Neuronal stem cell (in vitro differentiated cells): Measurements from ENCODE around the gene LINC00237.

Experiments used
- DNase-seq: peaks from one replicate; pipeline ENCODE4 v3.0.0-alpha.2; 2013; ENCODE audit warnings: low spot score
- H2AFZ ChIP-seq: one replicate; pipeline ENCODE4 v1.6.1; 2013; ENCODE audit warnings: mild to moderate bottlenecking, low read length, inconsistent platforms
- H2AK5ac ChIP-seq: 2 replicates; pipeline ENCODE4 v1.6.1; 2013; ENCODE audit warnings: low read depth, mild to moderate bottlenecking, inconsistent platforms, low read length, moderate library complexity, mixed read lengths
- H2BK120ac ChIP-seq: 2 replicates; pipeline ENCODE4 v1.6.1; 2013; ENCODE audit warnings: low read depth, mild to moderate bottlenecking, inconsistent platforms, low read length, moderate library complexity, mixed read lengths
- H2BK12ac ChIP-seq: one replicate; pipeline ENCODE4 v1.6.1; 2013; ENCODE audit warnings: low read length, inconsistent platforms
- H2BK15ac ChIP-seq: 2 replicates; pipeline ENCODE4 v1.6.1; 2013; ENCODE audit warnings: mild to moderate bottlenecking, low read length, inconsistent platforms, mixed read lengths
- H2BK5ac ChIP-seq: one replicate; pipeline ENCODE4 v1.6.1; 2013; ENCODE audit warnings: inconsistent platforms, mild to moderate bottlenecking, low read length, moderate library complexity
- H3K14ac ChIP-seq: one replicate; pipeline ENCODE4 v1.6.1; 2013; ENCODE audit warnings: low read length, inconsistent platforms
- H3K18ac ChIP-seq: 2 replicates; pipeline ENCODE4 v1.6.1; 2013; ENCODE audit warnings: low read length, inconsistent platforms
- H3K23ac ChIP-seq: 2 replicates; pipeline ENCODE4 v1.6.1; 2013; ENCODE audit warnings: low read depth, mild to moderate bottlenecking, mixed read lengths, low read length, inconsistent platforms; ENCODE audit not compliant: poor library complexity
- H3K27ac ChIP-seq: replicated peaks from 3 replicates; pipeline ENCODE4 v1.5.1; 2013; ENCODE audit warnings: low read length, inconsistent platforms
- H3K27me3 ChIP-seq, 3 experiments: 2 replicates each; pipeline ENCODE4 v1.6.1; 2013; ENCODE audit warnings: low read length in 3 of 3, mild to moderate bottlenecking in 2 of 3, inconsistent platforms in 1 of 3, low read depth in 1 of 3, mixed read lengths in 1 of 3, moderate library complexity in 1 of 3; ENCODE audit not compliant: control insufficient read depth in 3 of 3, insufficient read depth in 3 of 3
- H3K36me3 ChIP-seq, 2 donors: replicated peaks in 1 of 2; 2 replicates each; pipeline ENCODE4 v1.6.1; 2013; ENCODE audit warnings: low read length in 2 of 2; ENCODE audit not compliant: control insufficient read depth in 2 of 2, insufficient read depth in 2 of 2
- H3K4ac ChIP-seq: 2 replicates; pipeline ENCODE4 v1.6.1; 2013; ENCODE audit warnings: inconsistent platforms, mild to moderate bottlenecking, low read length, moderate library complexity
- H3K4me1 ChIP-seq, 2 donors: 1 replicate in 1 of 2; 2 replicates in 1 of 2; pipeline ENCODE4 v1.6.1; 2013; ENCODE audit warnings: low read length in 2 of 2, low read depth in 1 of 2; ENCODE audit not compliant: control insufficient read depth in 2 of 2, insufficient read depth in 1 of 2
- H3K4me2 ChIP-seq: one replicate; pipeline ENCODE4 v1.6.1; 2013; ENCODE audit warnings: mild to moderate bottlenecking, low read length, inconsistent platforms; ENCODE audit not compliant: insufficient read depth, poor library complexity, severe bottlenecking
- H3K4me3 ChIP-seq, 2 donors: 2 replicates each; pipeline ENCODE4 v1.5.1; 2013; ENCODE audit warnings: low read length in 2 of 2, mild to moderate bottlenecking in 2 of 2, inconsistent platforms in 1 of 2, moderate library complexity in 1 of 2
- H3K79me1 ChIP-seq: one replicate; pipeline ENCODE4 v1.6.1; 2013; ENCODE audit warnings: low read depth, mild to moderate bottlenecking, inconsistent platforms, low read length, moderate library complexity
- H3K9ac ChIP-seq: one replicate; pipeline ENCODE4 v1.6.1; 2013; ENCODE audit warnings: mild to moderate bottlenecking, low read depth, low read length, inconsistent platforms; ENCODE audit not compliant: poor library complexity
- H3K9me3 ChIP-seq, 2 donors: replicated peaks in 1 of 2; 2 replicates each; pipeline versions ENCODE3 to v1.6.1; 2013; ENCODE audit warnings: low read length in 2 of 2, mild to moderate bottlenecking in 2 of 2, inconsistent platforms in 1 of 2, low read depth in 1 of 2, mixed read lengths in 1 of 2, moderate library complexity in 1 of 2; ENCODE audit not compliant: control insufficient read depth in 2 of 2, insufficient read depth in 1 of 2
- H4K8ac ChIP-seq: one replicate; pipeline ENCODE4 v1.6.1; 2013; ENCODE audit warnings: low read depth, mild to moderate bottlenecking, inconsistent platforms, low read length, moderate library complexity
- H4K91ac ChIP-seq: one replicate; pipeline ENCODE4 v1.6.1; 2013; ENCODE audit warnings: low read length, low read depth, mild to moderate bottlenecking, inconsistent platforms; ENCODE audit not compliant: poor library complexity
- WGBS, 2 donors: extraction: QIAGEN DNeasy Blood & Tissue Kit; methylation state at CpG; one replicate each; pipeline ENCODE4 v1.1.7; 2013; ENCODE audit warnings: missing lambda C conversion rate in 2 of 2, mixed read lengths in 1 of 2; ENCODE audit not compliant: insufficient read length in 2 of 2, insufficient replicate concordance in 1 of 2; ENCODE audit errors: extremely low coverage in 2 of 2; 5-methylcytosine and 5-hydroxymethylcytosine counted together

The LINC00237 gene

GRCh38 chr20:21074605-21075336 lies 31.4 kb downstream of the LINC00237 start:
- Histone ChIP-seq H3K4ac (no peak overlapping the region), H3K27me3 (peaks cover 0 to 15% (median 0%) of the 10 kb centered on the region in 3 experiments), H3K23ac (no peak overlapping the region), H3K14ac (no peak overlapping the region), H3K36me3 (no peaks in the 10 kb centered on the region), H3K4me1 (no peaks in the 10 kb centered on the region), H2AFZ (no peak overlapping the region), H3K4me3 (no peak overlapping the region), H4K8ac (no peak overlapping the region), H2BK15ac (no peak overlapping the region), H2BK120ac (no peak overlapping the region), H2AK5ac (no peak overlapping the region), H2BK5ac (no peak overlapping the region), H3K18ac (no peak overlapping the region), H3K9me3 (no peaks in the 10 kb centered on the region), H3K27ac (no peak overlapping the region), H3K4me2 (no peak overlapping the region), H3K9ac (no peak overlapping the region), H2BK12ac (no peak overlapping the region), H4K91ac (no peak overlapping the region), H3K79me1 (no peaks in the 10 kb centered on the region)
- DNase-seq: no peak
- WGBS, 2 donors: no CpG with 5 or more reads among the region's 12 CpGs

- no peak overlapping the region for H2BK5ac ChIP-seq
- H2AFZ ChIP-seq: no peak overlapping the region
- no peak overlapping the region for H3K4ac ChIP-seq
- H3K4me2 ChIP-seq: no peak overlapping the region
- no peak overlapping the region for H2AK5ac ChIP-seq
- H3K23ac ChIP-seq: no peak overlapping the region
- H3K27me3 ChIP-seq: peaks cover 0 to 3% (median 0%) of the 10 kb centered on the region in 3 experiments
- no peak overlapping the region for H3K18ac ChIP-seq
- no peak overlapping the region for H3K4me3 ChIP-seq
- no peak overlapping the region for H2BK120ac ChIP-seq
- no peak overlapping the region for H3K9ac ChIP-seq
- H3K36me3 ChIP-seq: no peaks in the 10 kb centered on the region
- no peak overlapping the region for H4K8ac ChIP-seq
- no peak overlapping the region for H2BK12ac ChIP-seq
- no peaks in the 10 kb centered on the region for H3K79me1 ChIP-seq
- no peak overlapping the region for H4K91ac ChIP-seq
- H3K14ac ChIP-seq: no peak overlapping the region
- H3K9me3 ChIP-seq: no peaks in the 10 kb centered on the region
- H2BK15ac ChIP-seq: no peak overlapping the region
- DNase-seq: no peak
- H3K4me1 ChIP-seq: no peaks in the 10 kb centered on the region
- no CpG with 5 or more reads among the region's 1 CpG for WGBS, 2 donors
- no peak overlapping the region for H3K27ac ChIP-seq
Observed at GRCh38 chr20:21067255-21067654, 38.9 kb downstream of the LINC00237 start.

GRCh38 chr20:21064924-21065323 lies 41.2 kb downstream of the LINC00237 start:
- no peak overlapping the region for H3K23ac ChIP-seq
- no peak for DNase-seq
- H3K4me3 ChIP-seq: no peak overlapping the region
- no peak overlapping the region for H2BK5ac ChIP-seq
- no peak overlapping the region for H4K8ac ChIP-seq
- H2BK120ac ChIP-seq: no peak overlapping the region
- H3K18ac ChIP-seq: no peak overlapping the region
- no peaks in the 10 kb centered on the region for H3K4me1 ChIP-seq
- no peak overlapping the region for H3K14ac ChIP-seq
- H3K36me3 ChIP-seq: no peaks in the 10 kb centered on the region
- no peak overlapping the region for H2BK15ac ChIP-seq
- H3K27me3 ChIP-seq: peaks cover 0 to 3% (median 0%) of the 10 kb centered on the region in 3 experiments
- no peak overlapping the region for H2AK5ac ChIP-seq
- H4K91ac ChIP-seq: no peak overlapping the region
- H3K27ac ChIP-seq: no peak overlapping the region
- H3K4me2 ChIP-seq: no peak overlapping the region
- H3K9ac ChIP-seq: no peak overlapping the region
- H3K9me3 ChIP-seq: no peaks in the 10 kb centered on the region
- no peak overlapping the region for H2AFZ ChIP-seq
- no peaks in the 10 kb centered on the region for H3K79me1 ChIP-seq
- no peak overlapping the region for H3K4ac ChIP-seq
- H2BK12ac ChIP-seq: no peak overlapping the region

- no peak overlapping the region for H3K23ac ChIP-seq
- no peak overlapping the region for H3K4me2 ChIP-seq
- no peak overlapping the region for H2BK12ac ChIP-seq
- H3K9me3 ChIP-seq: no peaks in the 10 kb centered on the region
- no peak overlapping the region for H3K14ac ChIP-seq
- peaks cover 0 to 3% (median 0%) of the 10 kb centered on the region in 3 experiments for H3K27me3 ChIP-seq
- H4K91ac ChIP-seq: no peak overlapping the region
- no peak overlapping the region for H4K8ac ChIP-seq
- no peaks in the 10 kb centered on the region for H3K4me1 ChIP-seq
- no peaks in the 10 kb centered on the region for H3K36me3 ChIP-seq
- whole genome bisulfite sequencing, 2 donors: no CpG with 5 or more reads among the region's 7 CpGs
- H3K27ac ChIP-seq: no peak overlapping the region
- no peaks in the 10 kb centered on the region for H3K79me1 ChIP-seq
- H3K9ac ChIP-seq: no peak overlapping the region
- no peak overlapping the region for H2AFZ ChIP-seq
- no peak for DNase-seq
- no peak overlapping the region for H3K4me3 ChIP-seq
- no peak overlapping the region for H2BK120ac ChIP-seq
- H3K18ac ChIP-seq: no peak overlapping the region
- no peak overlapping the region for H2BK15ac ChIP-seq
- H2AK5ac ChIP-seq: no peak overlapping the region
- no peak overlapping the region for H3K4ac ChIP-seq
- no peak overlapping the region for H2BK5ac ChIP-seq
Observed at GRCh38 chr20:21063276-21063675, 42.9 kb downstream of the LINC00237 start.
